ENCODE measurements around the gene REXO4. TPM values are rescaled to one million over a fixed set of nuclear protein-coding genes. Genes with fewer than 3 reads are reported as not detected.

Gene REXO4
- total and polyA plus RNA-seq, 2 donors (not counting 1 experiment from before 2014, with no cell fraction given) = 16.6 to 21.1 TPM

DNA sequence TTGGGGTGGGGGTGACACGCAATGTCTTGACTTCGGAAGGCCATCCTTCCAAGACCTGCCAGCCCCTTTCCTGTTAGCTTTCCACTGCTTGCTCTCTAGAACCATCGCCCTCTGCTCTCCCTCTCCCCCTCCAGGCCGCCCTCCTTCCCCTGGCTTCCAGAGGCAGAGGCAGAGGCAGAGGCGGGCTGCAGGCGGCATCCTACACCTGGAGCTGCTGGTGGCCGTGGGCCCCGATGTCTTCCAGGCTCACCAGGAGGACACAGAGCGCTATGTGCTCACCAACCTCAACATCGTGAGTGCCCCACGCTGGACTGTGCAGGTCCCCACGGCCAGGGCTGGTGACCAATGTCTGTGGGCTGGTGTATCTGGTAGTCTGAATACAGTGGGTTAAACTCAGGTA lies 6.4 kb upstream of the REXO4 start:
- Histone ChIP-seq H3K27ac (ENCODE audit: insufficient read depth, low read length) (no peak overlapping the region), H3K4me2 (ENCODE audit: extremely low read depth, insufficient read depth, low read length) (no peak overlapping the region), H4K20me1 (ENCODE audit: control insufficient read depth, extremely low read depth, insufficient read depth, low read length) (no peaks in the 10 kb centered on the region), H3K27me3 (ENCODE audit: control insufficient read depth, insufficient read depth, low read length) (peaks cover 5% of the 10 kb centered on the region), H3K79me2 (ENCODE audit: control insufficient read depth, insufficient read depth, low read length) (no peaks in the 10 kb centered on the region), H3K36me3 (ENCODE audit: control insufficient read depth, insufficient read depth, low read length) (no peaks in the 10 kb centered on the region), H3K4me3 (replicated peaks in 1 of 4; ENCODE audit: control extremely low read depth in 1 of 4, insufficient read depth in 1 of 4, low read depth in 3 of 4, low read length in 4 of 4) (no peak overlapping the region), H3K9me3 (ENCODE audit: control insufficient read depth, insufficient read depth, low read depth, low read length) (no peaks in the 10 kb centered on the region), H3K9ac (ENCODE audit: insufficient read depth, low read length) (no peak overlapping the region), H3K4me1 (ENCODE audit: control insufficient read depth, extremely low read depth, insufficient read depth, low read length) (no peaks in the 10 kb centered on the region), H2AFZ (ENCODE audit: low read length) (no peak overlapping the region)
- TF ChIP-seq, protein P1, sequence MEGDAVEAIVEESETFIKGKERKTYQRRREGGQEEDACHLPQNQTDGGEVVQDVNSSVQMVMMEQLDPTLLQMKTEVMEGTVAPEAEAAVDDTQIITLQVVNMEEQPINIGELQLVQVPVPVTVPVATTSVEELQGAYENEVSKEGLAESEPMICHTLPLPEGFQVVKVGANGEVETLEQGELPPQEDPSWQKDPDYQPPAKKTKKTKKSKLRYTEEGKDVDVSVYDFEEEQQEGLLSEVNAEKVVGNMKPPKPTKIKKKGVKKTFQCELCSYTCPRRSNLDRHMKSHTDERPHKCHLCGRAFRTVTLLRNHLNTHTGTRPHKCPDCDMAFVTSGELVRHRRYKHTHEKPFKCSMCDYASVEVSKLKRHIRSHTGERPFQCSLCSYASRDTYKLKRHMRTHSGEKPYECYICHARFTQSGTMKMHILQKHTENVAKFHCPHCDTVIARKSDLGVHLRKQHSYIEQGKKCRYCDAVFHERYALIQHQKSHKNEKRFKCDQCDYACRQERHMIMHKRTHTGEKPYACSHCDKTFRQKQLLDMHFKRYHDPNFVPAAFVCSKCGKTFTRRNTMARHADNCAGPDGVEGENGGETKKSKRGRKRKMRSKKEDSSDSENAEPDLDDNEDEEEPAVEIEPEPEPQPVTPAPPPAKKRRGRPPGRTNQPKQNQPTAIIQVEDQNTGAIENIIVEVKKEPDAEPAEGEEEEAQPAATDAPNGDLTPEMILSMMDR (conservative IDR thresholded peaks at IDR 0.05 in 1 of 2, IDR thresholded peaks at IDR 0.05 in 1 of 2; ENCODE audit: low read depth in 1 of 2, low read length in 2 of 2) = no peak
- no peak for TF ChIP-seq EZH2 (IDR thresholded peaks at IDR 0.05; ENCODE audit: low read length, missing control alignments)
- no peak for DNase-seq (ENCODE audit: low read depth in 2 of 2)

DNA sequence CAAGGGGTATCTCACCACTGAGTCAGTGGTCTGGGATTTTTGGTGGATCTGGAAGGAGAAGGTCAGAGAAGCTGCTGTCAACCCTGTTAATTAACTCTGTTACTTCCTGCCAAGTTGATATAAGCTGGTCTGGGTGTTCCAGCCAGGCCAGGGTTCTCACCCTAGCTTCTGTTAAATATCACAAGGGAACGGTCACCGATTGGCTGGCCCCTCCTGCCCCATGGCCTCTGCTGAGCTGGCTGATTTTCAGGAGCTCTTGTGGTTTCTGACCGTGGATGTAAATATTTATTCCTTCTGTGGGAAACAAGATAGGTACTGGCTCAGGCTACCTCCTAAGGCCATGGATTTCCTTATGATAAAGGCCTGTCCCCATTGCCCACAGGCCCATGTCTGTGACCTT lies 5.4 kb upstream of the REXO4 start:
- TF ChIP-seq, protein P1 (conservative IDR thresholded peaks at IDR 0.05 in 1 of 2, IDR thresholded peaks at IDR 0.05 in 1 of 2; ENCODE audit: low read depth in 1 of 2, low read length in 2 of 2) = no peak
- no peak for TF ChIP-seq EZH2 (IDR thresholded peaks at IDR 0.05; ENCODE audit: low read length, missing control alignments)
- H3K36me3 ChIP-seq (ENCODE audit: control insufficient read depth, insufficient read depth, low read length) = no peaks in the 10 kb centered on the region
- H3K4me3 ChIP-seq (replicated peaks in 1 of 4; ENCODE audit: control extremely low read depth in 1 of 4, insufficient read depth in 1 of 4, low read depth in 3 of 4, low read length in 4 of 4) = no peak overlapping the region
- no peaks in the 10 kb centered on the region for H3K79me2 ChIP-seq (ENCODE audit: control insufficient read depth, insufficient read depth, low read length)
- H3K4me2 ChIP-seq (ENCODE audit: extremely low read depth, insufficient read depth, low read length) = no peak overlapping the region
- peaks cover 5% of the 10 kb centered on the region for H3K27me3 ChIP-seq (ENCODE audit: control insufficient read depth, insufficient read depth, low read length)
- H4K20me1 ChIP-seq (ENCODE audit: control insufficient read depth, extremely low read depth, insufficient read depth, low read length) = no peaks in the 10 kb centered on the region
- H2AFZ ChIP-seq (ENCODE audit: low read length) = no peak overlapping the region
- H3K27ac ChIP-seq (ENCODE audit: insufficient read depth, low read length) = no peak overlapping the region
- H3K4me1 ChIP-seq (ENCODE audit: control insufficient read depth, extremely low read depth, insufficient read depth, low read length) = no peaks in the 10 kb centered on the region
- DNase-seq (ENCODE audit: low read depth in 2 of 2) = peak in 1 of 2 donors; percentile 60
- no peaks in the 10 kb centered on the region for H3K9me3 ChIP-seq (ENCODE audit: control insufficient read depth, insufficient read depth, low read depth, low read length)
- H3K9ac ChIP-seq (ENCODE audit: insufficient read depth, low read length) = no peak overlapping the region

DNA sequence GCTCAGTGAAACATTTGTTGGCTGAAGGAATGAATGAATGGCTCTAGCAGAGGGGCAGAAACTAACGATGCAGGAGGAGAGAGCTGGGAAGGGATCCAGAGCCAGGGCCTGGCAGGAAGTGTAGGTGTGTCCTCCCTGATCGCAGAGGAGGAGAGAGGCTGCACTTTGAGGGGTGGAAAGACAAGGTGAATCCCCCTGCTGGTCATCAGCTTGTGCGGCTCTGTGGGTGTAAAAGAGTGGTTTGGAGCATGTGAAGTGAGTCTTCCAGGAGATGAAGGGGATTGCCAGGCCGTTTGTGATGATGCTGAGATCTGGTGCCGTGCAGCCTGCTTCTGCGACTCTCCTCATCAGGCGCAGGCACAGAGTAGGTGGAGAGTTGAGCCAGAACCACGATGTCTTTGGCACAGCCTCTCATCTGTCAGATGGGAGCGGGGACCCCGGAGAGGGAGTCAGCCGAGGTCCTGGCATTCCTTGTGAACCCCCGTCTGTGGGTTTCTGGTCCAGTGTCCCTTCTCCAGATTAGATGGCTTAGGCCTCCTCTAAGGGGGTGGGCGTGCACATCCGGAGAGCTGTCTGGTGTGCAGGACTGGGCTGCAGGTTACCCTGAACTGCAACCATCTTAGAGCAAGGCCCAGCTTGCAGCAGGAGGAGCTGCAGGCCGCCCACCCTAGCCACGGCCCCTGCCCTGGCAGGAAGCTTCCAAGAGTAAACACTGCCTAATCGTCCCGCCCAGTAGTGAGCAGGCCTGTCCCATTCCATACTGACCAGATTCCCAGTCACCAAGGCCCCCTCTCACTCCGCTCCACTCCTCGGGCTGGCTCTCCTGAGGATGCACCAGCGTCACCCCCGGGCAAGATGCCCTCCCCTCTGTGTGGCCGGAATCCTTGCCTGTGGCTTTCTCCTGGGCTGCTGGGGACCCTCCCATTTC lies 4.1 kb upstream of the REXO4 start, which contains the start of gene ADAMTS13:
ADAMTS13 (plus strand) TSS at position 753 of the 928 bp plus-strand sequence; CDS start at position 830, 77 bp downstream.
- H3K4me2 ChIP-seq (ENCODE audit: extremely low read depth, insufficient read depth, low read length) = no peak within 1 kb of the TSS
- H2AFZ ChIP-seq (ENCODE audit: low read length) = no peak within 1 kb of the TSS
- no peak for DNase-seq (ENCODE audit: low read depth in 2 of 2)
- no peak within 1 kb of the TSS for H3K9ac ChIP-seq (ENCODE audit: insufficient read depth, low read length)
- H3K9me3 ChIP-seq (ENCODE audit: control insufficient read depth, insufficient read depth, low read depth, low read length) = no peaks in the 10 kb centered on the region
- no peaks in the 10 kb centered on the region for H3K4me1 ChIP-seq (ENCODE audit: control insufficient read depth, extremely low read depth, insufficient read depth, low read length)
- H3K36me3 ChIP-seq (ENCODE audit: control insufficient read depth, insufficient read depth, low read length) = no peaks in the 10 kb centered on the region
- peaks cover 6% of the 10 kb centered on the region for H3K79me2 ChIP-seq (ENCODE audit: control insufficient read depth, insufficient read depth, low read length)
- H3K27ac ChIP-seq (ENCODE audit: insufficient read depth, low read length) = no peak within 1 kb of the TSS
- no peak for TF ChIP-seq EZH2 (IDR thresholded peaks at IDR 0.05; ENCODE audit: low read length, missing control alignments)
- TF ChIP-seq, protein P1 (conservative IDR thresholded peaks at IDR 0.05 in 1 of 2, IDR thresholded peaks at IDR 0.05 in 1 of 2; ENCODE audit: low read depth in 1 of 2, low read length in 2 of 2) = no peak
- H4K20me1 ChIP-seq (ENCODE audit: control insufficient read depth, extremely low read depth, insufficient read depth, low read length) = no peaks in the 10 kb centered on the region
- no peaks in the 10 kb centered on the region for H3K27me3 ChIP-seq (ENCODE audit: control insufficient read depth, insufficient read depth, low read length)
- no peak within 1 kb of the TSS for H3K4me3 ChIP-seq (replicated peaks in 1 of 4; ENCODE audit: control extremely low read depth in 1 of 4, insufficient read depth in 1 of 4, low read depth in 3 of 4, low read length in 4 of 4)
